ENCODE results near the gene ROCK2.

- TF ChIP-seq, protein P1, sequence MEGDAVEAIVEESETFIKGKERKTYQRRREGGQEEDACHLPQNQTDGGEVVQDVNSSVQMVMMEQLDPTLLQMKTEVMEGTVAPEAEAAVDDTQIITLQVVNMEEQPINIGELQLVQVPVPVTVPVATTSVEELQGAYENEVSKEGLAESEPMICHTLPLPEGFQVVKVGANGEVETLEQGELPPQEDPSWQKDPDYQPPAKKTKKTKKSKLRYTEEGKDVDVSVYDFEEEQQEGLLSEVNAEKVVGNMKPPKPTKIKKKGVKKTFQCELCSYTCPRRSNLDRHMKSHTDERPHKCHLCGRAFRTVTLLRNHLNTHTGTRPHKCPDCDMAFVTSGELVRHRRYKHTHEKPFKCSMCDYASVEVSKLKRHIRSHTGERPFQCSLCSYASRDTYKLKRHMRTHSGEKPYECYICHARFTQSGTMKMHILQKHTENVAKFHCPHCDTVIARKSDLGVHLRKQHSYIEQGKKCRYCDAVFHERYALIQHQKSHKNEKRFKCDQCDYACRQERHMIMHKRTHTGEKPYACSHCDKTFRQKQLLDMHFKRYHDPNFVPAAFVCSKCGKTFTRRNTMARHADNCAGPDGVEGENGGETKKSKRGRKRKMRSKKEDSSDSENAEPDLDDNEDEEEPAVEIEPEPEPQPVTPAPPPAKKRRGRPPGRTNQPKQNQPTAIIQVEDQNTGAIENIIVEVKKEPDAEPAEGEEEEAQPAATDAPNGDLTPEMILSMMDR (IDR thresholded peaks at IDR 0.05) = no peak
- no peak for TF ChIP-seq EZH2 (IDR thresholded peaks at IDR 0.05)
Measured at GRCh38 chr2:11333427-11334183, 10.8 kb downstream of the ROCK2 start.

All from neural progenitor cell (in vitro differentiated cells).